DND-41 (cell line): Measurements from ENCODE around the gene HSPH1.
"Not testable (repeated sequence)": the region's sequence is repeated elsewhere in the genome, so short reads cannot be mapped to it uniquely, and the experiment has no call there.

ENCODE experiments used
- ATAC-seq: fragments of 200-7000 bp; cut with Tn5 transposase; 3 replicates; pipeline ENCODE4 v1.9.1; 2021; ENCODE audit warnings: low read depth; ENCODE audit not compliant: insufficient read depth
- DNase-seq: peaks from one replicate; pipeline ENCODE4 v3.0.0-alpha.2; 2020
- H2AFZ ChIP-seq: 2 replicates; pipeline ENCODE4 v1.6.0; 2012; ENCODE audit warnings: low read depth, low read length
- H3K27ac ChIP-seq: 2 replicates; pipeline ENCODE4 v1.5.1; 2012; ENCODE audit warnings: low read length, inconsistent platforms
- H3K27me3 ChIP-seq: fragments of 200-600 bp; sonication (generic); 2 replicates; pipeline ENCODE4 v1.6.0; 2012; ENCODE audit warnings: low read length, mild to moderate bottlenecking, inconsistent platforms; ENCODE audit not compliant: insufficient read depth, poor library complexity
- H3K36me3 ChIP-seq: 2 replicates; pipeline ENCODE4 v1.5.1; 2012; ENCODE audit warnings: low read length, inconsistent platforms; ENCODE audit not compliant: insufficient read depth
- H3K4me1 ChIP-seq: 2 replicates; pipeline ENCODE4 v1.5.1; 2012; ENCODE audit warnings: mild to moderate bottlenecking, low read length; ENCODE audit not compliant: insufficient read depth
- H3K4me2 ChIP-seq: 2 replicates; pipeline ENCODE4 v1.6.0; 2012; ENCODE audit warnings: mild to moderate bottlenecking, moderate library complexity, low read length, inconsistent platforms; ENCODE audit not compliant: insufficient read depth
- H3K4me3 ChIP-seq, 2 experiments: fragments of 200-600 bp in 1 of 2; shearing (Covaris generic) in 1 of 2; 2 replicates each; pipeline ENCODE4 v1.5.1; 2012 to 2016; ENCODE audit warnings: inconsistent platforms in 2 of 2, low read length in 2 of 2, mild to moderate bottlenecking in 2 of 2, low read depth in 1 of 2, moderate library complexity in 1 of 2
- H3K79me2 ChIP-seq: 2 replicates; pipeline ENCODE4 v1.6.0; 2012; ENCODE audit warnings: low read length, inconsistent platforms; ENCODE audit not compliant: insufficient read depth
- H3K9ac ChIP-seq: 2 replicates; pipeline ENCODE4 v1.6.0; 2012; ENCODE audit warnings: low read depth, mild to moderate bottlenecking, inconsistent platforms, low read length, moderate library complexity
- H3K9me3 ChIP-seq: 2 replicates; pipeline ENCODE4 v1.5.1; 2012; ENCODE audit warnings: low read length, moderate library complexity, mild to moderate bottlenecking, inconsistent platforms; ENCODE audit not compliant: insufficient read depth, severe bottlenecking
- H4K20me1 ChIP-seq: 2 replicates; pipeline ENCODE4 v1.6.0; 2012; ENCODE audit warnings: low read length; ENCODE audit not compliant: insufficient read depth
- CTCF ChIP-seq: IDR thresholded peaks from 2 replicates; pipeline ENCODE4 v1.5.1; 2012; ENCODE audit warnings: borderline replicate concordance, low read length, moderate library complexity, mild to moderate bottlenecking; ENCODE audit not compliant: poor library complexity, severe bottlenecking; ENCODE audit errors: extremely low read depth
- EZH2 ChIP-seq: IDR thresholded peaks from 3 replicates; pipeline ENCODE4 v1.6.1; 2012; ENCODE audit warnings: borderline replicate concordance, low read depth, mild to moderate bottlenecking, moderate library complexity, low read length, inconsistent platforms; ENCODE audit not compliant: severe bottlenecking

Gene HSPH1

GRCh38 chr13:31182987-31183386, 21.3 kb upstream of the HSPH1 start:
- H3K4me3 ChIP-seq = no peak overlapping the region
- H3K9me3 ChIP-seq = no peaks in the 10 kb centered on the region
- no peak overlapping the region for H3K9ac ChIP-seq
- H3K27me3 ChIP-seq = no peaks in the 10 kb centered on the region
- H4K20me1 ChIP-seq = no peaks in the 10 kb centered on the region
- H3K79me2 ChIP-seq = no peaks in the 10 kb centered on the region
- H3K4me2 ChIP-seq = no peak overlapping the region
- no peak overlapping the region for H2AFZ ChIP-seq
- TF ChIP-seq CTCF (no peak), EZH2 (no peak)
- no peaks in the 10 kb centered on the region for H3K36me3 ChIP-seq
- no peaks in the 10 kb centered on the region for H3K4me1 ChIP-seq
- H3K27ac ChIP-seq = no peak overlapping the region
- DNase-seq = no peak
- ATAC-seq = no peak

- no peaks in the 10 kb centered on the region for H3K27me3 ChIP-seq
- H3K9ac ChIP-seq = no peak overlapping the region
- no peaks in the 10 kb centered on the region for H3K4me1 ChIP-seq
- no peak overlapping the region for H3K4me3 ChIP-seq
- no peak overlapping the region for H3K4me2 ChIP-seq
- H3K27ac ChIP-seq = no peak overlapping the region
- ATAC-seq = no peak
- no peak overlapping the region for H2AFZ ChIP-seq
- H4K20me1 ChIP-seq = no peaks in the 10 kb centered on the region
- H3K79me2 ChIP-seq = no peaks in the 10 kb centered on the region
- DNase-seq = no peak
- H3K9me3 ChIP-seq = no peaks in the 10 kb centered on the region
- no peaks in the 10 kb centered on the region for H3K36me3 ChIP-seq
- TF ChIP-seq EZH2 (no peak), CTCF (no peak)
Measured at GRCh38 chr13:31179754-31180153, 18.1 kb upstream of the HSPH1 start.

- Histone ChIP-seq H3K79me2 (no peaks in the 10 kb centered on the region), H3K9me3 (no peaks in the 10 kb centered on the region), H3K27ac (no peak overlapping the region), H2AFZ (no peak overlapping the region), H3K4me3 (no peak overlapping the region), H3K4me1 (no peaks in the 10 kb centered on the region), H3K36me3 (no peaks in the 10 kb centered on the region), H4K20me1 (no peaks in the 10 kb centered on the region), H3K9ac (no peak overlapping the region), H3K4me2 (no peak overlapping the region), H3K27me3 (no peaks in the 10 kb centered on the region)
- no peak for DNase-seq
- TF ChIP-seq EZH2 (no peak), CTCF (no peak)
- no peak for ATAC-seq
Measured at GRCh38 chr13:31179241-31179640, 17.5 kb upstream of the HSPH1 start.

GRCh38 chr13:31177813-31178495, 16.2 kb upstream of the HSPH1 start:
- not testable (repeated sequence) for H3K9ac ChIP-seq, H3K79me2 ChIP-seq, H3K4me3 ChIP-seq, H3K4me1 ChIP-seq, H4K20me1 ChIP-seq, H2AFZ ChIP-seq, H3K36me3 ChIP-seq, ATAC-seq, H3K9me3 ChIP-seq, H3K27ac ChIP-seq, H3K4me2 ChIP-seq, H3K27me3 ChIP-seq
- peak; percentile 16 for DNase-seq
